Gastroesophageal sphincter (tissue), 4 donors: ENCODE results near the gene HNRNPA1. TPM values are rescaled to one million over a fixed set of nuclear protein-coding genes. Genes with fewer than 3 reads are reported as not detected.

Experiments
- ATAC-seq: fragments of 150-250 bp; one replicate; pipeline ENCODE4 v1.9.1; 2016; ENCODE audit warnings: mild to moderate bottlenecking, moderate library complexity
- H3K27ac ChIP-seq, 4 donors: fragments of 200-600 bp; sonication (generic) in 3 of 4; 1 replicate in 3 of 4; 2 replicates in 1 of 4; pipeline ENCODE4 v1.5.1; 2016 to 2019
- H3K27me3 ChIP-seq: fragments of 200-600 bp; sonication (generic); one replicate; pipeline ENCODE4 v1.5.1; 2019
- H3K36me3 ChIP-seq, 2 donors: fragments of 200-600 bp; sonication (generic); one replicate each; pipeline ENCODE4 v1.5.1; 2019; ENCODE audit warnings: control low read depth in 1 of 2
- H3K4me1 ChIP-seq, 3 donors: fragments of 200-600 bp; sonication (generic); 1 replicate in 2 of 3; 2 replicates in 1 of 3; pipeline ENCODE4 v1.5.1; 2016 to 2019; ENCODE audit warnings: control low read depth in 2 of 3
- H3K4me3 ChIP-seq, 2 donors: fragments of 200-600 bp; sonication (generic); one replicate each; pipeline ENCODE4 v1.5.1; 2019; ENCODE audit warnings: mild to moderate bottlenecking in 1 of 2, moderate library complexity in 1 of 2
- H3K9me3 ChIP-seq, 3 donors: fragments of 200-600 bp; sonication (generic); one replicate each; pipeline ENCODE4 v1.5.1; 2017 to 2019; ENCODE audit warnings: control low read depth in 2 of 3
- EP300 ChIP-seq: sonication (generic); formaldehyde crosslinking; IDR thresholded peaks from one replicate; pipeline ENCODE4 v1.6.1; 2017; ENCODE audit warnings: antibody characterized with exemption, mild to moderate bottlenecking
- POLR2A ChIP-seq, 2 donors: fragments of 450-650 bp; IDR thresholded peaks; one replicate each; pipeline ENCODE4 v1.6.1; 2017; ENCODE audit warnings: antibody characterized with exemption in 2 of 2, mild to moderate bottlenecking in 2 of 2, moderate library complexity in 1 of 2
- POLR2AphosphoS5 ChIP-seq: sonication (generic); formaldehyde crosslinking; IDR thresholded peaks from one replicate; pipeline ENCODE4 v1.6.1; 2017; ENCODE audit warnings: antibody characterized with exemption
- WGBS, 2 donors: methylation state at CpG; one replicate each; pipeline ENCODE4 v1.1.5; 2018; ENCODE audit warnings: low coverage in 1 of 2; 5-methylcytosine and 5-hydroxymethylcytosine counted together
- total RNA-seq, 4 donors: library from RNA; depleted of rRNA; stranded (reverse); fragments of >200 nt; gene quantifications; one replicate each; pipeline ENCODE4 v1.1.0, GENCODE V29; 2016
- TF ChIP-seq, protein P1 (sequence below), 4 experiments: fragments of 200-600 bp in 2 of 4; fragments of 450-650 bp in 2 of 4; sonication (generic) in 1 of 4; IDR thresholded peaks; one replicate each; pipeline ENCODE4 v1.5.1; 2017 to 2019; ENCODE audit warnings: antibody characterized with exemption in 4 of 4, mild to moderate bottlenecking in 2 of 4, moderate library complexity in 2 of 4

The HNRNPA1 gene
- total RNA-seq, 4 donors from 2014 or later, result 250 to 459 (median 349) TPM

DNA sequence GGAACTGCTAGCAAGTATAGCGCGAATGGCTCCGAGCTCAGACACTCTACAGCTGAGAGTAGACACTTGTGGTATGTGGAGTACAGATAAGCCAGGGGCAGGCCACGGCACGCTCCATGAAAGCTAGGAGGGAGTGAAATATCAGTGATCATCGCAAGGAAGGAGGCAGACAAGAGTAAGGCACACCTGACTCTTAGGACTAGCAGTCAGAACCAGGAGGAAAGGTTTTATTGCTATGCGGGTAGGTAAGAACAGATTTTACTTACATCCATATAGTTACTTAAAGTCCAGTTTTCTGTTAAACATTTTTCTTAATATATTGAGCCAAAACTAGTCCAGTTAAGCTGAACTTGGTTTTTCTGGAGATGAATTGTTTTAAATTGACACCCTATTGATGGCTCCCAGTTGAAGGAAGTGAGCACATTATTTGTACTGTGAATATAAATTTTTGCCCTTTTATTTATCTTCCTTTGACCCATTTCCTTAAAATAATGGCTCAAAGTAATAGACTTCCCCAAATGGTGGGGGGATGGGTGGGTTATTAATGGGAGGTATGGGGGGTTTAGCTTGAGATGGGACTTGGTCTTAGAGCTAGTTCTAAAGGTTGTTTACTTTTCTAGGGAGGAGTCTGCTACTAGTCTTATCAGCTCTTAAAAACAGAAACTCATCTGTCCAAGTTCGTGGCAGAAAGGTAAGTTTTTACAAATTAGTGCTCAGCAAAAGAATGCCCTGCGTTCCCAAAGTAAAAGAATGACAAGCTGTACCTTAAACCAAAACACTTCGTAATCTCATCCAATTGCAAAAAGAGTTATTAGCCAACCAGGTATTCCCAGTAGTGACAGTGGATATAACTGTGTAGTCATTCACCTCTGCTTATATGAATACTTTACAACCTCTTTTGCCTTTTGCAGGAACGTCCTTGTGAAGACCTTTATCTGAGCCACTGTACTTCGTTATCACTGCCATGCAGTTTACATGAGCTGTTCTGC is 5.8 kb downstream of the HNRNPA1 start:
- Histone ChIP-seq H3K4me1 (peaks cover 22 to 66% (median 34%) of the 10 kb centered on the region in 3 donors), H3K9me3 (no peaks in the 10 kb centered on the region), H3K27me3 (no peaks in the 10 kb centered on the region), H3K27ac (peak overlapping the region in 1 of 4 donors; percentile 3), H3K36me3 (peaks cover 20 to 83% of the 10 kb centered on the region in 2 donors), H3K4me3 (no peak overlapping the region)
- TF ChIP-seq POLR2AphosphoS5 (no peak), EP300 (no peak), POLR2A (IDR thresholded peaks at IDR 0.05) (no peak)
- TF ChIP-seq, protein P1, sequence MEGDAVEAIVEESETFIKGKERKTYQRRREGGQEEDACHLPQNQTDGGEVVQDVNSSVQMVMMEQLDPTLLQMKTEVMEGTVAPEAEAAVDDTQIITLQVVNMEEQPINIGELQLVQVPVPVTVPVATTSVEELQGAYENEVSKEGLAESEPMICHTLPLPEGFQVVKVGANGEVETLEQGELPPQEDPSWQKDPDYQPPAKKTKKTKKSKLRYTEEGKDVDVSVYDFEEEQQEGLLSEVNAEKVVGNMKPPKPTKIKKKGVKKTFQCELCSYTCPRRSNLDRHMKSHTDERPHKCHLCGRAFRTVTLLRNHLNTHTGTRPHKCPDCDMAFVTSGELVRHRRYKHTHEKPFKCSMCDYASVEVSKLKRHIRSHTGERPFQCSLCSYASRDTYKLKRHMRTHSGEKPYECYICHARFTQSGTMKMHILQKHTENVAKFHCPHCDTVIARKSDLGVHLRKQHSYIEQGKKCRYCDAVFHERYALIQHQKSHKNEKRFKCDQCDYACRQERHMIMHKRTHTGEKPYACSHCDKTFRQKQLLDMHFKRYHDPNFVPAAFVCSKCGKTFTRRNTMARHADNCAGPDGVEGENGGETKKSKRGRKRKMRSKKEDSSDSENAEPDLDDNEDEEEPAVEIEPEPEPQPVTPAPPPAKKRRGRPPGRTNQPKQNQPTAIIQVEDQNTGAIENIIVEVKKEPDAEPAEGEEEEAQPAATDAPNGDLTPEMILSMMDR (IDR thresholded peaks at IDR 0.05), result no peak
- no peak for ATAC-seq
- WGBS, 2 donors, result 48% methylated on average over 9 to 12 of the region's 12 CpGs

DNA sequence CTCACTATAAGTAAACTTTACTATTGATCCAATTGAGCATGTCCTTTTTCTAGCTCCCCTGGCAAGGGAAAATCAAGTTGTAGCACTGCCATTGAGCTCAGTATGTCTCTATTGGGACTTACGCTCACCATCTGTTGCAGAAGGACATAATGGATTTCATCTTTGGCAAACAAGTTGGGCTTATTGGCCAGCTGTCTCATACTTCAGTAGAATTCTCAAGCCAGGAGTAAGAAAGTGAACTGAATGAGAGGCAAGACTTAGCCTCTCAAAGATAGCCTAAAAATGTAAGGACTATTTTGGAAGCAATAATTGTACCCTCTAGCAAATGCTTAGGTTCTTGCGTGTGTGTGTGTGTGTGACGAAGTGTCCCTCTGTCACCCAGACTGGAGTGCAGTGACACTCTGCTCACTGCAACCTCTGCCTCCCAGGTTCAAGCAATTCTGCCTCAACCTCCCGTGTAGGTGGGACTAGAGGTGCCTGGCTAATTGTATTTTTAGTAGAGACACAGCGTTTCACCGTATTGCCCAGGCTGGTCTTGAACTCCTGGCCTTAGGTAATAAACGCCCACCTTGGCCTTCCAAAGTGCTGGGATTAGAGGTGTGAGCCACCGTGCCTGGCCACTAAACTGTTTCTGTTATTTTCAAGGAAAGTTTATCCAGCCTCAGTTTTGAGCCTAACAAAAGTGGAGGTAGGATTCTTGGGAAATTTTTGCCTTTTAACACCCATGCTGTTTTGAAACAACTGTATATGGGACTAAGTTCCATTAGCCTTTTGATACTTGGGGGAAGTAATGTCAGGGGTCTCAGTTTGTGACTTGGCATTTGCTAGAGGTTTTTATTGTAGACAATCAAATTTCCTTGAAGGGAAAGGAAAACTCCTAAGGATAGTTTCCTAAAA is 7.0 kb downstream of the HNRNPA1 start:
- ATAC-seq, result no peak
- peaks cover 17 to 71% of the 10 kb centered on the region in 2 donors for H3K36me3 ChIP-seq
- H3K4me1 ChIP-seq, result peaks cover 18 to 54% (median 24%) of the 10 kb centered on the region in 3 donors
- H3K27me3 ChIP-seq, result no peaks in the 10 kb centered on the region
- TF ChIP-seq, protein P1 (IDR thresholded peaks at IDR 0.05), result no peak
- TF ChIP-seq POLR2A (IDR thresholded peaks at IDR 0.05) (no peak), POLR2AphosphoS5 (no peak), EP300 (no peak)
- H3K4me3 ChIP-seq, result no peak overlapping the region
- H3K27ac ChIP-seq, result no peak overlapping the region
- no peaks in the 10 kb centered on the region for H3K9me3 ChIP-seq
- 49 to 50% methylated on average over 7 of the region's 8 CpGs for WGBS, 2 donors

DNA sequence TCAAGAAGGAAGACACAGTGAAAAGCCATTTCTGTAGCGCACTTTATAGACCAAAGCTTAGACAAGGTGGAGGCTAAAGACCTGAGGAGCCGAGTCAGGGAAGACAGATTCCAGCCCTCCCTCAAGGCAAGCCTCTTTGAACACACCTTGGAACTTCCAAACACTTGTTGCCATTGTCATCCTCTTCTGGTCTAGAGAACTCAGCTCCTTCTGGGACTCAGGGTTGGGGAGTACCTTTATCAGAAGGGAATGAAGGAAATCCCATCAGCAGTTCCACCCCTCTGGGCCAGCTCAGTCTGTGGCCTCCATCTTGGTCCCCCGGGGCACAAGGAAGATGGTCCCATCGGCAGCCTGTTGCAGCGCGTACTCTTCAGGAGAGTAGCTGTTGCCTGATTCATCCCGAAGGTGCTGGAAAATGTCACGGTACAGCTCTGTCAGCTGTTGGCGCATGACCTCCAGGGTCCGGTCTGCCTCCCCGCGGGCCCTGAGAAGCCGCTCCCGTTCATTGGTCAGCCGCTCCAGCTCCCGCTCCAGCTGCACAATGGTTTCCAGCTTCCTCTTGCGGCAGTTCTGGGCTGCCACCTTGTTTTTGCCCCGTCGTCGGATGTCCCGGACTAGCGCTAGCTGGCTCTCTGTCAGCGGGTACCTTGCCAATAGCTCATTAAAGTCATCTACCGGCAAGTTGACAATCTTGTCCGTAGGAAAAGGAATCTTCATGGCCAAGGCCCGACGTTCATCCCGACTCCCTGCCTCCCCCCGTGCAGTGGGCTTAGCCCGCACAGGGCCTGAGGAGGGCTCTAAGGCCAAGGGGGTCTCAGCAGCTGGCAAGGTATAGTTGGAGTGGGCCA is 11.8 kb downstream of the HNRNPA1 start:
- no peak for ATAC-seq

DNA sequence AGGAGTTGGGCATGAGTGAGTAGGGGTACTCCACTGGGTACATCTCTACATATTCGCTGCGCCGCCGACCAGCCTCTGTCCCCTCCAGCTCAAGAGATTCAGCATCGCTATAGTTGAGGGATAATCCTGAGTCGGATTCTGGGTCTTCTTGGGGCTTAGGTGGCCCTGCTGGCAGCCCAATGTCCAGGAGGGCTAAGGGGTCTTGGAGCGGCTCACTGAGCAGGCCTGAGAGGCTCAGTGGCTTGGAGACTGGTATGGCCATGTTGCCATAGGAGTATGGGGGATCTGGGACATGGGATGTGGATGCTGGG is 12.4 kb downstream of the HNRNPA1 start:
- Histone ChIP-seq H3K4me3 (no peak overlapping the region), H3K4me1 (peaks cover 0 to under 1% (median 0%) of the 10 kb centered on the region in 3 donors), H3K36me3 (peaks cover 0 to 17% of the 10 kb centered on the region in 2 donors), H3K27me3 (peaks cover 11% of the 10 kb centered on the region), H3K27ac (no peak overlapping the region), H3K9me3 (no peaks in the 10 kb centered on the region)
- no peak for ATAC-seq
- 98% methylated on average over 5 of the region's 7 CpGs; no CpG with 5 or more reads in 1 of the 2 donors for WGBS, 2 donors
- TF ChIP-seq POLR2AphosphoS5 (no peak), POLR2A (IDR thresholded peaks at IDR 0.05) (no peak), EP300 (no peak)
- TF ChIP-seq, protein P1 (IDR thresholded peaks at IDR 0.05), result no peak

More for the DNA sequence above, 11.8 kb downstream of the HNRNPA1 start:
- Histone ChIP-seq H3K9me3 (no peaks in the 10 kb centered on the region), H3K4me3 (no peak overlapping the region), H3K27ac (no peak overlapping the region), H3K27me3 (peaks cover 7% of the 10 kb centered on the region), H3K36me3 (peaks cover 0 to 23% of the 10 kb centered on the region in 2 donors), H3K4me1 (peaks cover 0 to 6% (median 0%) of the 10 kb centered on the region in 3 donors)
- TF ChIP-seq POLR2AphosphoS5, result no peak
- TF ChIP-seq, protein P1 (IDR thresholded peaks at IDR 0.05), result no peak
- no peak for TF ChIP-seq POLR2A (IDR thresholded peaks at IDR 0.05)
- no peak for TF ChIP-seq EP300
- WGBS, 2 donors, result 83 to 95% methylated on average over 1 to 4 of the region's 30 CpGs
